Medulla oblongata (tissue), 1 donor: ENCODE results near the gene ANTKMT.

ENCODE experiments used
- DNase-seq: peaks from one replicate; pipeline ENCODE4 v3.0.0-alpha.2; 2015; ENCODE audit errors: extremely low spot score

Gene ANTKMT

GRCh38 chr16:764848-765487 lies 44.0 kb downstream of the ANTKMT start:
- DNase-seq, result no peak

- DNase-seq, result no peak
These were observed 44.5 kb downstream of the ANTKMT start for GRCh38 chr16:765488-765865.

GRCh38 chr16:766008-766819 lies 45.3 kb downstream of the ANTKMT start:
- no peak for DNase-seq

GRCh38 chr16:766820-767640 lies 46.1 kb downstream of the ANTKMT start:
- no peak for DNase-seq

GRCh38 chr16:767743-768235 lies 46.8 kb downstream of the ANTKMT start:
- DNase-seq, result no peak

- no peak for DNase-seq
These were observed 47.5 kb downstream of the ANTKMT start for GRCh38 chr16:768428-768827.

- DNase-seq, result no peak
These were observed 48.3 kb downstream of the ANTKMT start for GRCh38 chr16:769184-769784.

GRCh38 chr16:769934-770333 lies 49.0 kb downstream of the ANTKMT start:
- DNase-seq, result no peak

GRCh38 chr16:770411-770810 lies 49.5 kb downstream of the ANTKMT start:
- DNase-seq, result no peak
